B cell (primary cell): ENCODE measurements around the gene MYD88. TPM values are rescaled to one million over a fixed set of nuclear protein-coding genes. Genes with fewer than 3 reads are reported as not detected.

Source experiments
- ATAC-seq: fragments of 200-7000 bp; cut with Tn5 transposase; one replicate; pipeline ENCODE4 v1.10.0; 2021; ENCODE audit warnings: low read depth, mild to moderate bottlenecking, moderate number of reproducible peaks, moderate library complexity
- CTCF ChIA-PET: fragments of 350-600 bp; sonication (Branson Sonifier 250); formaldehyde crosslinking; loops from one replicate; lab custom pipeline; 2021; ENCODE audit warnings: antibody characterized with exemption, inconsistent platforms; lab: Charles Lee
- POLR2A ChIA-PET: fragments of 350-600 bp; sonication (Branson Sonifier 250); formaldehyde crosslinking; loops from one replicate; lab custom pipeline; 2021; ENCODE audit warnings: antibody characterized with exemption; lab: Charles Lee
- DNase-seq: peaks from one replicate; pipeline ENCODE4 v3.0.0; 2013
- H2AFZ ChIP-seq: 2 replicates; pipeline ENCODE4 v1.6.1; 2012; ENCODE audit warnings: mild to moderate bottlenecking, low read depth, low read length; ENCODE audit not compliant: insufficient read depth, poor library complexity, severe bottlenecking
- H3K27ac ChIP-seq, 2 donors: 1 replicate in 1 of 2; 2 replicates in 1 of 2; pipeline ENCODE4 v1.5.1; 2012 to 2013; ENCODE audit warnings: low read length in 2 of 2, mild to moderate bottlenecking in 2 of 2, moderate library complexity in 1 of 2
- H3K27me3 ChIP-seq, 4 experiments: fragments of 200-600 bp in 1 of 4; sonication (generic) in 1 of 4; replicated peaks in 1 of 4; 1 replicate in 2 of 4; 2 replicates in 2 of 4; pipeline versions ENCODE4 v1.6.1 to v1.7.0; 2013 to 2016; ENCODE audit warnings: low read length in 3 of 4, mild to moderate bottlenecking in 2 of 4, mixed read lengths in 1 of 4, moderate library complexity in 1 of 4; ENCODE audit not compliant: insufficient read depth in 4 of 4, control insufficient read depth in 3 of 4; ENCODE audit errors: control extremely low read depth in 1 of 4
- H3K36me3 ChIP-seq, 2 experiments: replicated peaks in 1 of 2; 1 replicate in 1 of 2; 2 replicates in 1 of 2; pipeline versions ENCODE4 v1.6.1 to v1.7.1; 2013; ENCODE audit warnings: low read length in 1 of 2; ENCODE audit not compliant: insufficient read depth in 2 of 2, control insufficient read depth in 1 of 2; ENCODE audit errors: control extremely low read depth in 1 of 2, extremely low read depth in 1 of 2
- H3K4me1 ChIP-seq, 2 donors: fragments of 200-600 bp in 1 of 2; sonication (generic) in 1 of 2; 1 replicate in 1 of 2; 2 replicates in 1 of 2; pipeline versions ENCODE4 v1.5.1 to v1.6.1; 2013 to 2017; ENCODE audit warnings: low read length in 2 of 2; ENCODE audit not compliant: control insufficient read depth in 2 of 2, insufficient read depth in 2 of 2
- H3K4me2 ChIP-seq: replicated peaks from 2 replicates; pipeline ENCODE3; 2012; ENCODE audit warnings: mild to moderate bottlenecking, low read depth, low read length; ENCODE audit not compliant: poor library complexity, severe bottlenecking
- H3K4me3 ChIP-seq, 5 experiments: fragments of 200-600 bp in 1 of 5; sonication (generic) in 1 of 5; 1 replicate in 3 of 5; 2 replicates in 2 of 5; pipeline versions ENCODE4 v1.5.1 to v1.7.0; 2011 to 2016; ENCODE audit warnings: low read length in 4 of 5, mild to moderate bottlenecking in 4 of 5, low read depth in 2 of 5, control low read depth in 1 of 5, moderate library complexity in 1 of 5; ENCODE audit not compliant: insufficient read depth in 1 of 5; ENCODE audit errors: control extremely low read depth in 1 of 5, extremely low read depth in 1 of 5
- H3K79me2 ChIP-seq: fragments of 200-600 bp; sonication (generic); one replicate; pipeline ENCODE4 v1.6.0; 2016; ENCODE audit warnings: low read length; ENCODE audit not compliant: control insufficient read depth, insufficient read depth
- H3K9ac ChIP-seq: fragments of 200-600 bp; sonication (generic); 2 replicates; pipeline ENCODE4 v1.6.1; 2017; ENCODE audit warnings: mild to moderate bottlenecking, low read length, moderate library complexity
- H3K9me3 ChIP-seq, 3 donors: one replicate each; pipeline versions ENCODE4 v1.6.1 to v1.7.1; 2013; ENCODE audit warnings: low read length in 2 of 3; ENCODE audit not compliant: control insufficient read depth in 2 of 3, insufficient read depth in 1 of 3; ENCODE audit errors: control extremely low read depth in 1 of 3
- H4K20me1 ChIP-seq: 2 replicates; pipeline ENCODE4 v1.6.0; 2012; ENCODE audit warnings: mild to moderate bottlenecking, low read length; ENCODE audit not compliant: insufficient read depth, control insufficient read depth, poor library complexity, severe bottlenecking
- H3K27ac Mint-ChIP-seq: one replicate; pipeline ENCODE4 v1.8.0; 2021; ENCODE audit warnings: mixed read lengths
- H3K27me3 Mint-ChIP-seq: one replicate; pipeline ENCODE4 v1.8.0; 2021; ENCODE audit warnings: mixed read lengths
- H3K4me1 Mint-ChIP-seq: one replicate; pipeline ENCODE4 v1.8.0; 2021; ENCODE audit warnings: mixed read lengths
- H3K4me3 Mint-ChIP-seq: one replicate; pipeline ENCODE4 v1.8.0; 2021; ENCODE audit warnings: mixed read lengths
- H3K9me3 Mint-ChIP-seq: one replicate; pipeline ENCODE4 v1.8.0; 2022; ENCODE audit warnings: mixed read lengths; ENCODE audit not compliant: insufficient read depth
- CTCF ChIP-seq: fragments of 200-600 bp; IDR thresholded peaks from one replicate; pipeline ENCODE4 v1.8.0; 2022; ENCODE audit warnings: antibody characterized with exemption, mild to moderate bottlenecking
- EZH2 ChIP-seq: IDR thresholded peaks from 2 replicates; pipeline ENCODE4 v1.6.1; 2012; ENCODE audit warnings: borderline replicate concordance, low read depth, mild to moderate bottlenecking, moderate library complexity, low read length; ENCODE audit not compliant: insufficient read depth, poor library complexity, severe bottlenecking
- WGBS: methylation state at CpG from one replicate; pipeline ENCODE4 v1.1.5; 2013; ENCODE audit warnings: missing lambda C conversion rate; ENCODE audit not compliant: insufficient coverage; 5-methylcytosine and 5-hydroxymethylcytosine counted together
- intact Hi-C: fragments of 100-400 bp; cut with micrococcal nuclease; formaldehyde crosslinking; loops from one replicate; pipeline ENCODE4 v1.10.0; 2022
- polyA plus RNA-seq: library from polyadenylated mRNA; depleted of rRNA; stranded (reverse); fragments of >200 nt; gene quantifications from 2 replicates; pipeline ENCODE4 v1.2.3, GENCODE V29; 2012
- total RNA-seq, 2 donors: library from RNA; stranded (reverse); fragments of 120-200 nt in 1 of 2; gene quantifications; 1 replicate in 1 of 2; 2 replicates in 1 of 2; pipeline versions ENCODE4 v1.2.3 to v1.2.4, GENCODE V29; 2013 to 2022

MYD88 gene
- total and polyA plus RNA-seq, 2 donors (not counting 1 experiment from before 2014, with no cell fraction given): 48.0 to 52.3 TPM

- H3K4me1 ChIP-seq: peaks cover 32 to 45% of the 10 kb centered on the region in 2 donors
- no peak overlapping the region for H3K4me3 ChIP-seq
- Mint-ChIP-seq H3K9me3 (no peaks in the 10 kb centered on the region), H3K4me3 (peak overlapping the region; percentile 92), H3K27ac (peak overlapping the region; percentile 56), H3K4me1 (peaks cover 57% of the 10 kb centered on the region), H3K27me3 (no peaks in the 10 kb centered on the region)
- ATAC-seq (no peak), DNase-seq (no peak)
- H3K9me3 ChIP-seq: no peaks in the 10 kb centered on the region
- no peak for TF ChIP-seq CTCF
- TF ChIP-seq EZH2: no peak
- no peak overlapping the region for H3K9ac ChIP-seq
- ChIA-PET CTCF (interaction anchor here (1.0 to 4.9 kb wide), 3 partner anchors 24 to 380 kb away, joined by 3 to 41 read pairs (median 4); partner anchors contain the start of gene OXSR1), POLR2A (interaction anchor here (1.0 to 4.1 kb wide), 2 partner anchors 24 to 26 kb away, joined by 5 to 75 read pairs; partner anchors contain the start of gene OXSR1)
- H2AFZ ChIP-seq: no peak overlapping the region
- H3K36me3 ChIP-seq: peaks cover 4 to 19% of the 10 kb centered on the region in 2 experiments
- H3K79me2 ChIP-seq: peaks cover 39% of the 10 kb centered on the region
- 98% methylated on average over 11 of the region's 13 CpGs for WGBS
- H3K27ac ChIP-seq: peak overlapping the region in 1 of 2 donors; percentile 87
- peak overlapping the region; percentile 88 for H3K4me2 ChIP-seq
- intact Hi-C loops: no loop called here
- H4K20me1 ChIP-seq: no peaks in the 10 kb centered on the region
- no peaks in the 10 kb centered on the region for H3K27me3 ChIP-seq
Measured at GRCh38 chr3:38140326-38141172, 2.1 kb downstream of the MYD88 start.
